ENCODE measurements around the gene MMP13.
"Not testable (repeated sequence)": the region's sequence is repeated elsewhere in the genome, so short reads cannot be mapped to it uniquely, and the experiment has no call there.

MMP13 gene

DNA sequence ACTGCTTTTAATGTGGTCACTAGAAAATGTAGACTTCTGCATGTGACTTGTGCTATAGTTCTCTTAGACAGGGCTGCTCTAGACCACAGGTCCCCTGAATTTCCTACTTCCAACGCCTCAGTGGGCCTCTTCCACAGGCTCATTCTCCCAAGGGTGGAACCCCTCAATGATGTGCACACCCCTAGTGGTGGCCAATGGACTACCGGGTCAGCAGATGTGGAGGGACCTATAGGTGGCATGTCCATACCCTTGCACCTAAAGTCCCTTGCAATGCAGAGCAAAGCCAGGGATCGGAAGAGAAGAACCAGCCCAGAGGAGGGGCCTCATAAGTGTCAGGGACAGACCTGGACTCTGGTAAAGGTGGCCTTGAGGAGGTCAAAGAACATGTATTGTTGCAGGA lies 20.0 kb downstream of the MMP13 start:
- no peak for DNase-seq (ENCODE audit: low spot score)

DNA sequence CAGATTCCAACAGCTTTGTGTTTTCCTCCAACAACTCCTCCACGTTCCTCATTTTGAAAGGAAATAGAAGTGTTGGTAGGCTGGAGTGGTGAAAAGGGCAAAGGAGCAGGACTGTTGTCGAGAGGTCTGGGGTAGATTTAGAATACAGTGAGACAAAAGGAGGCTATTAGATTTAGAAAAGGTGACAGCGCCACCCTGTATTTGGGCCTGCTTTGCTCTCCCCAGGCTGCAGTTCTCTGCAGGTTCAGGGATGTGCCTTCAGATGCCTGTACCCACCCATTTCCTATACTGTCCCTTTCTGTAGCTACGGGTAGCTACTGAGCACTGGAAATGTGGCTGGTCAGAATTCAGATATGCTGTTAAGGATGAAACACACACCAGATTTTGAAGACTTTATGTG lies 20.8 kb downstream of the MMP13 start:
- no peak for DNase-seq (ENCODE audit: low spot score)

DNA sequence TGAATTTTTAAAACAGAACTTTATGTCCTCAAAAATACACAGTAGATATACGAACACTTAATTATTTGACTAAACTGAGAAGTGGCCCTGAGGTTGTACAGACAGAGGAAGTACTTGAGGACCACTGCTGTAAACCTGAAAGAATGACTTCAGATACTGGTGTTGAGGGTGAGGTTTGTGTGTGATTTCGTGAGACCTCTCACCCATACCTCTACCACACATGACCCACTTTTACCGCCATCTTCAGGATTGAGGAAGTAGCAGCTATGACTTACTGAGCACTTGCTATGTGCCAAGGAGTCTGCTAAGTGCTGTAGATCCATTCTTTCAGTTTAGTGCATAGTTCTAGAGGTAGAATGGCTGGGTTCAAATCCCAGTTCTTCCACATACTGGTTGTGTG lies 21.9 kb downstream of the MMP13 start:
- no peak for DNase-seq (ENCODE audit: low spot score)

DNA sequence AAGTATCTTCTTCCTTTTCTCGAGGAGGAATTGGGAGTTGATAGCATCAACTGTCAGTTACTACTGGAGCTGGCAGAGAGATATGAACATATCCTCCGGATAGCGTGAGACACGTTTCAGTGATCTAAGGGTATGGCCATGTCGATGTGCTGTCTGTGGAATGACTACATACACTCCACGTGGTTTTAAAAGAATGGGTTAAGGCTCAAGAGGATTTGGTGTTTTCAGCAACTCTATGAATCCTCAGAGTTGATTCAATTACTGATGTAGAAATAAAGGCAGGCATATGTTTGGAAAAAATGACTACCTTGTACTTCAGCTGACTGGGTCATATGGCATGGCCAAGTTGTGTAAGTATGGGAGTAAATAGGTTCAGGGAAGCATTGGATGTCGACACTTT lies 22.9 kb downstream of the MMP13 start:
- DNase-seq (ENCODE audit: low spot score), result no peak

DNA sequence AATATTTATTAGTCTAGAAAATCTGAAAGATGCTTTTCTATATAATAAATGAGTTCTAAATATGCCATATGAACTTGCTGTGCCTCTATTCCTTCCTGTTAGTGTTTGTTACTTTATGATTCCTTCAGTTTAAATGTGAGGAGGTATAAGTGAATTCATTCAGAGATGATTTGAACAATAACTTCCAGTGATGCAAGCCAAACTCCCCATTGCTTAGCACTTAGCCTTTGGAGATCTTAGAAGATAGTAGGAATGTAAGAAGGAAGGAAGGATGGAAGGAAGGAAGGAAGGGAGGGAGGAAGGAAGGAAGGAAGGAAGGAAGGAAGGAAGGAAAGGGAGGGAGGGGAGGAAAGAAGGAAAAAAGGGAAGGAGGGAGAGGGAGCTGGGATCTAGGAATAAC lies 25.1 kb downstream of the MMP13 start:
- no peak for DNase-seq (ENCODE audit: low spot score)

DNA sequence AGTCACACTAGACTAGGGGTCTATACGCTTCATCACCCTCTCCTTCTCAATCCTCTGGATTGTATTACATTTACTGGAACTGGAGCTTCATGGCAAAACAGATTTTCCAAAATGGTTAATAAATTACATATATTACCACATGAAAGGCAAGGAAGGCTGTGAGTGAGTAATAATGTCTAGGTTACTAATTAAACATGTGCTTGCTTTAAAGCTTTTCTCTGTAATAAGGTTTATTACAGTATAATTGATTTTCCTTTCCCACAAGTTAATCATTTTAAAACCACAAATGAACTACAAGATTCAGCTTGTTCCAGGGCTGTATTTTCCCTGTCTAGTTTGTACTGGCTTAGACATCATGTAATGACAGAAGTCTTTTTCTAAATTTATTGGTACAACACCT lies 25.6 kb downstream of the MMP13 start:
- no peak for DNase-seq (ENCODE audit: low spot score)

DNA sequence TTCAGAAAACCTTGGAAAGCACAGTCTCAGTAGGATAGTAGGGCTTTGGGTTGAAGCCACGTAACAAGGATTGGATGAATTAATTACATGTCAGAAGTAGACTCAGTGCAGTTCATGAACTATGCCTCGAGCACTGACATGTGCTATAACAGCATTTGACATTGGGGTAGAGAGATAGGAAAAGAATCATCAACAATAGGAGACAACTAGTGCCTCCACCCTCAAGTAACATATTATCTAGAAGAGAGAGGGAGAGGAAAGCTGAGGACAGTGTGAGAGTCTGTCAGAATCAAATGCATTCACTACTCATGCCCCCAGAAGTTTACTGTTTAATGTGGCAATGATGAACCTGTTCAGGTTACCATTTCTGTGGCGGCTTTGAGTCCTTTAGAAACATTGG lies 26.4 kb downstream of the MMP13 start:
- DNase-seq (ENCODE audit: low spot score), result no peak

DNA sequence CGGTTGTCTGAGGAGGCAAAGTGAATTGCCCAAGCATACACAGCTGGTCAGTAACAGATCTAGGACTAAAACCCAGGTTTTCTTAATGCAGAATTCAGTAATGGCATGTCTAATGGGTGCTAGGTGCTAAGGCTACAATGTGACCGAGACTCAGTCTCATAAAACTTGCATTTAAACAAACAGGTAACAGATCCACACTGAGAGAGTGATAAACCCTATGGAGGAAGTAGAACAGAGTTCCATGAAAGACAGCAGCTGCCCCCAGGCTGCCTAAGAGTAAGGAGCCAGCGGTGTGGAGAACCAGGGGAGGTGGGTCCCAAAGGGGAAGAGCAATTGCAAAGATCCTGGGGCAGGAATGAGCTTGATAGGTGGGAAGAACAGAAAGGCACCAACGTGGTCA lies 27.3 kb downstream of the MMP13 start:
- no peak for DNase-seq (ENCODE audit: low spot score)

DNA sequence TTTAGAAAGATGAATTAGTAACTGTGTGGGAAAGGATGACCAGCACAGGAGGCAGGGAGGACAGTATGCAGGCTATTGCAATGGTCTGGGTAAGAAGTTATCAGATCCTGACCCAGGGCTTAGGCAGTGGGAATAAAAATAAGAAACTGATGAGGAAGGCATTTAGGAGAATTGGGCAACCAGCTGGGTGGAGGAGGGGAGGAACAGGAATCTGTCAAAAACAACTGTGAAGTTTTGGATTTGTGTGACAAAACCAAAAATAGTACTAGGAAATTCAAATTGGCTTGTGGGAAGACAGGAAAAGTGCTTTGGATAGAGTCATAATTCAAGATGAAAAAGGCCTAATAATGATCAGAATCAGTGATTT lies 27.9 kb downstream of the MMP13 start:
- DNase-seq (ENCODE audit: low spot score), result no peak

DNA sequence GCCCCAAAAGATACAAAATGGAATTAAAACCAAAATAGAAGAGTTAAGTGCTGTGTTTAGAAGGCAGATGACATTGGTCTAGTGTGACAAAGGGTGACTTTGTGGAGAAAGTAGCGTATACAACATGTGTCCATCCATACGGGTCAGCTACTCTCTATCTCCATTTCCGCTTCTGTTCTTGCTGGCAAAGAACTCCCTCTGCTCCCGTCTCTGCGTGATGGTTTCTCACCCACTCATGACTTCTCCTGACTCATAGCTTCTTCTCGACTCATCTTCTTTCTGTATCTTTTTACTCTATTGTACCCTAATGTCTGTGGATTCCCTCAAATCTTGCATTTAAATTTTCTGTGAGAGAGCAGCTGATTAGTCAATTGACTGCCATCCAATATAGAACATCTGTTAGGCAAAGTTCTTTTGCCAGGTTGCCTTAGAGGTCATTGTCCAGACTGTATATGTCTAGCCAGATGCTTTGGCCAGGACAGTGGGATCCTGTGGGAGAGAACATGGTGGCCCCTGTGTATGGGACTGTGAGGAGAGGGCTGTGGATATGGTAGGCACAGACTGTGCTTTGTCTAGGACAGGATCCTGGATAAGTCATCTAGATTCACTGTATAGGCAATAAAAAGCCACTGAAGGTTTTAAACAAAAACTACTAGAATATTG lies 28.4 kb downstream of the MMP13 start:
- no peak for DNase-seq (ENCODE audit: low spot score)

DNA sequence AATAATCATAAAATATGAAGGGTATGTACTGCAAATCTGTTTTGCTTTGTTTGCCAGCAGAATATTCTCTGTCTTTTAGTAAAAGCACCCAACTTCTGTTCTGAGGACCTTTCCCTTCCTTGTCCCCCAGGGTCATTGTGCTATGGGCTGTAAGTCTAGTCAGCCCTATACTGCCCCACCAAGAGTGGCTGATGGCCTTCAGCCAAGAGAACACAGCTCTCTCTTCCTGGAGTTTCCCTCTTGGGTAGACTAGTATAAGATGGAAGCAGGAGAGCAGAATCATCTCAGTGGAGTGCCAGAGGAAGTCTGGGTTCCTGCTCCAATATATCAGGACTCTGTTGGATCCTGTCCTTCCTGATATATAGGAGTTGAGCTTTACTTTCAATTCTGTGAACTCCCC lies 29.0 kb downstream of the MMP13 start:
- DNase-seq (ENCODE audit: low spot score), result no peak

DNA sequence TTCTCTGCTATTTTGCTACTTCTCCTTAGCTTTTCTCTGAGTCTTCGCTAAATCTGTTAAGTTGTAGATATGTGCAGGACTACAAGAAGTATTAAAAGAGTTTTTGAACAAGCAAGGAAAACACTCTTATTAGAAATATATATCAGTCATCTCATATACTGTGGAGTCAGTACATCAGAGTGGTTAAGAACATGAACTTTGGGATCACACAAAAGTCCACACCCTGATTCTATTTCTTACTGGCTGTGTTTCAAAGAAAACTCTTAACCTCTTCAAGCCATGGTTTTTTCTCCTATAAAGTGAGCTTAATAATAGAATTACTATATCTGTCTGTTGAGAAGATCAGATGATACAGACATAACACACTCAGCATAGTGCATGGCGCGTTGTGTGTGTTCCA lies 29.5 kb downstream of the MMP13 start:
- no peak for DNase-seq (ENCODE audit: low spot score)

DNA sequence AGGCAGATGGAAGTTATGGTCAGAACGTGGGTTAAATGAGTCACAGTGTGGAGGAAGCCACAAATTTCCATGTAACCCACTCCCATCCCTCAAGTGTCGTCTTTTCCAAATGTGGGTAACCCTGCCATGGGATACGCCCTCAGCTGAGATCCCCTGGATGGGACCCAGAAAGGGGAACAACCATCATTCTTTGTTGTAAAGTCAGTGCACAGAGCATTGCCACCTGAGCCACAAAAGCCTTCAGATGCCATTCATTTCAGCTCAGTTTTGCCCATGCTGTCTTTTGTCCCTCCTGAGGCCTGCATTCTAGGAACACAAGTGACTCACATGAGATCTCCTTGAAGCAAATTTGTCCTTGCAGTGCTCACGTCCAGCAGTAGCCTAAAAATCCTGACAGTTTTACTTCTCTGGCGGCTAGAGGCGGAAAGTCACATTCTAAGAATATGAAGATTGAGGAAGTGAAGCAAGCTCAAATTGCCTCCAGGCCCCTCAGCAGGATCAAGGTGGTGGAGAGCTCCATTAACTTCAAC lies 30.6 kb downstream of the MMP13 start:
- DNase-seq (ENCODE audit: low spot score), result no peak

DNA sequence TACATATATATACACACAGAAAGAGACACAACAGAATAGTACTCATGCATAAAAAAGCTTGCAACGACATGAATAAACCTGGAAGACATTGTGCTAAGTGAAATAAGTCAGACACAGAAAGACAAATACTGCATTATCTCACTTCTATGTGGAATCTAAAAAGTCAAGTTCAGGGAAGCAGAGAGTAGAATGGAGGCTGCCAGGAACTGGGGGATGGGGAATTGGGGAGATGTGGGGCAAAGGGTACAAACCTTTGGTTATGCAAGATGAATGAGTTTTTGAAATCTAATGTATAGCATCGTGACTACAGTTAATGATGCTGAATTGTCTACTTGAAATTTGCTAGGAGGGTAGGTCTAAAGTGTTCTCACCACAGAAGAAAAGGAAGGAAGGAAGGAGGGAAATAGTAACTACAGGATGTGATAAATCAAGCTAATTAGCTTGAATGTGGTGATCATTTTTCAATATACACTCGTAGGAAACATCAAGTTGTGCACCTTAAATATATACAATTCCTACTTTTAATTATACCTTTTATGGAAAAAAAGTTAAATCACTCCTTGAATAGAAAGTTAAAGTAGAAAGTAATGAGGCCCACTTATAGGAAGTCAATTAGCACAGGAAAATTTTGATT lies 33.8 kb downstream of the MMP13 start:
- DNase-seq (ENCODE audit: low spot score), result no peak

DNA sequence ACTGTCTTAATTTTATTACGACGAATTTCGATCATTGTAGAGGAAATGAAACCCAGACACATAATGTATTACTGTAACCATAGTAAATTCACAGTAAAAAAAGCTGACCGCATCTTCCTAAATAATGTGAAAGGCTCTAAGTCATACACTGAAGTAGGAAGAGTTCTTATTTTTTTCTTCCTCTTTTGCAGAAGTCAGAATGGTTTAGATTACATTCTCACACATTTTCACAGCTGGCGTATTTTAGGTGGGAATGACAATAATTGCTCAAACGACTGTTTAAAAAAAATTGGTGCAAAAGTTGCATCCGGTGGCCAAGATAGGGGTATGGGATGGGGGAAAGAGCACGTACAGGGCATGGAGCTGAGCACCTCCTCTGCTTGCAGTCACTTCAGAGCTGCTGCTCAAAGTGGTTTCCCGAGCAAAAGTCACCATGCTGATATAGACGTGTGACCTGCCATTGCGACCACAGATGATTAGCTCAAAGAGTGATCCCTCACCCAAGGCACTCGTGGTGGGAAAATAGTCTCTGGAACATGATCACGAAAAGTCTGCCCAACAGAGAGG lies 35.3 kb downstream of the MMP13 start:
- DNase-seq (ENCODE audit: low spot score), result no peak

DNA sequence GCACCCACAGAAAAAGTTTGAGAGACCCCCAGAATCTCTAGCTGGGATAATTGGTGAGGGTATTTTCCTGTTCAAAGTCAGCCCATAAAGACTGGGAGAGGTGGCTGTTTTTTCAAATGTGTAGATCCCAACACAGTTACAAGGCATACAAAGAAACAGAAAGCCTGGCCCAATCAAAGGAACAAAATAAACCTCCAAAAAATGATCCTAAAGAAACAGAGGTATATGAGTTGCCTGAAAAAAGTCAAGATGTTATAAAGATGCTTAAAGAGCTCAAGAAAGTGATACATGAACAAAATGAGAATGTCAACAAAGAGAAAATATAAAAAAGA lies 40.5 kb downstream of the MMP13 start:
- DNase-seq (ENCODE audit: low spot score), result no peak

DNA sequence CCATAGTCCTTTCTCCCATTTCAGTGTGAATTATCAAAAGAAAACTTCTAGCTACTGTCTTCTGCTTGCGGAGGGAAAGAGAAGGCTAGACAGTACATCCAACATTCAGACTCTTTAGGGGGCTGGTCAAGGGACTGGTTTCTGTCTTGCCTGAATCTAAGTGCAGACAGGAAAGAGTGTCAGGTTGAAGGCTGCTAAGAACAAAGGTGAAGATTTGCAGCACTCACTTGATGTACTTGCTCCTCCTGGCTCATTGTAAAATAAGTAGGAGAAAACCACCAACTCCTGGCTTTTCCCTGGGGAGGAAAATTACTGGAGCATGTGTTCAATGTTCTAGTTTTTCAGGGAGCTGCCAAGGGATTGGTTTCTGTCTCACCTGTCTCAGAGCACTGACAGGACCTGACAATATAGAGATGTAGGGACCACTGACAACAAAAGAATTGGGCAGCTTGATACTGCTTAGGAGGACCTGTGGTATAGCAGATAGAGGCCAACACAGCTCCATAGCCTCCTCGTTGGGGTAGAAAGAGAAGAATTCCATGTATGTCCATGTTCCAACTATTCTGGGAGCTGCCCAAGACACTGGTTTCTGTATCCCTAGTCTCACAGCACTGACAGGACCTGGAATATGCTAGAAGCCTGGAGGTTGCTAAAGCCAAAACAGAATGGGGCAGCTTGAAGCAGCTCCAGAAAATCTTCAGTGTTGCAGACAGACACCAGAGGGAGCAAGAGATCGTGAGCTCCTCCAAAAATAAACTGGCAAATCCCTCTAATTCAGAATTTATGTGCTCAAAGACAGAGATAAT lies 41.1 kb downstream of the MMP13 start:
- peak; percentile 24 for DNase-seq (ENCODE audit: low spot score)

DNA sequence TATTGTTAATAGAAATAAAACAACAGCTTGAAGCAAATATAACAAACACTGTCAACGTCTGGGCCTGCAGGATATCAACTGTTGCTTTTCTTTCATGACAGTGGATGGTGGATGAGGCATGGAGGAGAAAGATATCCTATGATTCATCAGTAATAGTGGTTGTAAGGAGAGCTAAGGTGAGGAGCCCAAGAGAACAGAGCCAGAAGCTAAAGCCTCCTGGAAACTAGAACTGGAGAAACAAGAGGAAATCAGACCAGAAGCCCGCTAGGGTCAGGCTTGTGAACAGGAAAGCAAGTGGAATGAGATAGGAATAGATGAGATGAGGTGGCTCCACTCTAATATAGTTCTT lies 43.1 kb downstream of the MMP13 start:
- no peak for DNase-seq (ENCODE audit: low spot score)

DNA sequence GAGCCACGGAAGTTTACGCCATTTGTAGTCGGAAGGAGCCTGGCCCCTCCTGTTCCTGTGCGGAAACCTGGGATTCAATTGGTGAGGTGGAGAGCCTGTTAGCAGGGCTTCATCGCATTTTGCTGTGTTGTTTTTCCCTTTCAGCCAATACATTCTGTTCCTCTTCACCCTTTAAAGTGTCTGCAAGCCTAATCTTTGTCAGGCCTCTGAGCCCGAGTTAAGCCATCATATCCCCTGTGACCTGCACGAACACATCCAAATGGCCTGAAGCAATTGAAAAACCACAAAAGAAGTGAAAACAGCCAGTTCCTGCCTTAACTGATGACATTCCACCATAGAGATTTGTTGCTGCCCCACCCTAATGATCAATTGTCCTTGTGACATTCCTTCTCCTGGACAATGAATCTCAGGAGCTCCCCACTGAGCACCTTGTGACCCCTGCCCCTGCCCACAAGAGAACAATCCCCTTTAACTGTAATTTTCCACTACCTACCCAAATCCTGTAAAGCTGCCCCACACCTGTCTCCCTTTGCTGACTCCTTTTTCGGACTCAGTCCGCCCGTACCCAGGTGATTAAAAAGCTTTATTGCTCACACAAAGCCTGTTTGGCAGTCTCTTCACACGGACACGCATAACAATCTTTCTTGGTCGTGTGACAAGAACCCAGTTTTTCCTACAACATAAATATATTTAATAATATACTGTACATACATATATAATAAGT lies 43.6 kb downstream of the MMP13 start:
- no peak for DNase-seq (ENCODE audit: low spot score)

DNA sequence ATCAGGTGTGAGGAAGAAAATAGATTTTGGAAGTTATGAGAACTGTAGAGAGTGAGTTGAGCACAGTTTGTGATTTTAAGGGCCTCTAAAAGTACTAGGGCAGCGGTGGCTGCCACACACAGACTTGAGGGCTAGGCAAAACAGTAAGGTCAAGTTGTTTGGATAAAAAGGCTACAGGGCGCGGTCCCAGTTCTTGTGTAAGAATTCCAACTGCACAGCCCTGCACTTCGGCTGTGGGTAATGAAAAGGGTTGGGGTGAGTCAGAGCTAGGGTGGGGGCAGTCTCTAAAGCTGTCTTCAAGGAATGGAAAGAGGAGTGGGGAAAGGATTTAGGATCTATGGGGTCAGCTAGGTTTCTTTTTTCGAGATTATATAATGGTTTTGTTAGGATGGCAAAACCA lies 49.7 kb downstream of the MMP13 start:
- not testable (repeated sequence) for DNase-seq (ENCODE audit: low spot score)

DNA sequence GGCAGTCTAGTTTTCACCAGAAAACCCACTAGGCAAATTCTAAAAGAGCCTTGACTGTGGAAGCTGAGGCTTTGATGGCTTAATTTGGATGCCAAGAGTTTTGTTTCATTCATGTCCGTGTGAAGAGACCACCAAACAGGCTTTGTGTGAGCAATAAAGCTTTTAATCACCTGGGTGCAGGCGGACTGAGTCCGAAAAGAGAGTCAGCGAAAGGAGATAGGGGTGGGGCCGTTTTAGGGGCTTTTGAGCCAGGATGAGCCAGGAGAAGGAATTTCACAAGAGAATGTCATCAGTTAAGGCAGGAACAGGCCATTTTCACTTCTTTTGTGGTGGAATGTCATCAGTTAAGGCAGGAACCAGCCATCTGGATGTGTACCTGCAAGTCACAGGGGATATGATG lies 51.6 kb downstream of the MMP13 start:
- DNase-seq (ENCODE audit: low spot score), result not testable (repeated sequence)

DNA sequence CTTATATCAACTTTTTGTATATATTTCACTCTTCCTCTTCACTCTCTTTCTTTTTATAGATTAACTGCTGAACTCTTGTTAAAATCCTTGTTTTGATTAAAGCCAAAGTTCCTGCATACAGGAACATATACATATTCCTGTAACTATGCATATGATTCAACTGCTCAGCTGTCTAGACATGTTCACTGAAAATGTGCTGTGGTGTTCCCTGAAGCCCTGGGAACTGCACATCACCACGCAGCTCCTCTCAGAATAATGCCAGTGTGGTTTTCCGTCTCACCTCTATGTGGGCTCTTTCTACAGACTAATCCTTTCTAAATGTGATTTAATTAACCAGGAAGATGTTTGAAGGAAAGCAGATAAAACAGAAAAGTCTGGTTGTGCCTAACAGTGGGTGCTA lies 55.2 kb downstream of the MMP13 start:
- no peak for DNase-seq (ENCODE audit: low spot score)

Measured in hepatic stellate cell (primary cell).